Stomach (tissue), 4 donors: ENCODE data around the gene SLAMF6.
"Not testable (repeated sequence)": the region's sequence is repeated elsewhere in the genome, so short reads cannot be mapped to it uniquely, and the experiment has no call there.

Experiments used
- CTCF ChIP-seq, 7 experiments: fragments of 450-650 bp in 4 of 7; fragments of 200-600 bp in 3 of 7; sonication (generic) in 3 of 7; IDR thresholded peaks; one replicate each; pipeline ENCODE4 v1.5.1; 2016 to 2019; ENCODE audit warnings: antibody characterized with exemption in 7 of 7, control low read depth in 2 of 7, mild to moderate bottlenecking in 1 of 7
- EP300 ChIP-seq: sonication (generic); formaldehyde crosslinking; IDR thresholded peaks from one replicate; pipeline ENCODE4 v1.6.1; 2017; ENCODE audit warnings: antibody characterized with exemption
- POLR2AphosphoS5 ChIP-seq, 3 donors: sonication (generic); formaldehyde crosslinking; IDR thresholded peaks; one replicate each; pipeline ENCODE4 v1.6.1; 2016; ENCODE audit warnings: antibody characterized with exemption in 3 of 3

- TF ChIP-seq CTCF (IDR thresholded peaks at IDR 0.05); EP300; POLR2AphosphoS5 (IDR thresholded peaks at IDR 0.05): not testable (repeated sequence)
These were observed 39.7 kb upstream of the SLAMF6 start for GRCh38 chr1:160562745-160563144.
